Vagina (tissue), 2 donors: ENCODE data around the gene PPFIA3.

Experiments used
- POLR2A ChIP-seq, 2 donors: fragments of 450-650 bp; IDR thresholded peaks; one replicate each; pipeline ENCODE4 v1.6.1; 2017; ENCODE audit warnings: antibody characterized with exemption in 2 of 2, mild to moderate bottlenecking in 2 of 2, moderate library complexity in 2 of 2
- POLR2AphosphoS5 ChIP-seq, 2 donors: sonication (generic); formaldehyde crosslinking; IDR thresholded peaks; one replicate each; pipeline ENCODE4 v1.9.0; 2017; ENCODE audit warnings: antibody characterized with exemption in 2 of 2, mild to moderate bottlenecking in 2 of 2, low read depth in 1 of 2; ENCODE audit not compliant: insufficient read depth in 1 of 2
- TF ChIP-seq, protein P1 (sequence below), 3 experiments: fragments of 450-650 bp in 2 of 3; fragments of 200-600 bp in 1 of 3; sonication (generic) in 1 of 3; IDR thresholded peaks; one replicate each; pipeline ENCODE4 v1.5.1; 2017 to 2019; ENCODE audit warnings: antibody characterized with exemption in 3 of 3, mild to moderate bottlenecking in 2 of 3, moderate library complexity in 2 of 3

DNA sequence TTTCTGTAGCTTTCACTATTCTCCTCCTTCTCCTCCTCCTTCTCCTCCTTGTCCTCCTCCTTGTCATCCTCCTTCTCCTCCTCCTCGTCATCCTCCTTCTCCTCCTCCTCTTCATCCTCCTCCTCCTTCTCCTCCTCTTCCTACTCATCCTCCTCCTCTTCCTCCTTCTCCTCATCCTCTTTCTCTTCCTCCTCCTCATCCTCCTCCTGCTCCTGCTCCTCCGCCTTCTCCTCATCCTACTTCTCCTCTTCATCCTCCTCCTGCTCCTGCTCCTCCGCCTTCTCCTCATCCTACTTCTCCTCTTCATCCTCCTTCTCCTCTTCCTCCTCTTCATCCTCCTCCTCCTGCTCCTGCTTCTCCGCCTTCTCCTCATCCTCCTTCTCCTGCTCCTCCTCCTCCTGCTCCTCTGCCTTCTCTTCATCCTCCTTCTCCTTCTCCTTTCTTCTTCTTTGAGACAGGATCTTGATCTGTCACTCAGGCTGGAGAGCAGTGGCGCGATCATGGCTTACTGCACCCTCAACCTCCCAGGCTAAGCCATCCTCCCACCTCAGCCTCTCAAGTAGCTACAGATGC lies 74.6 kb downstream of the PPFIA3 start:
- TF ChIP-seq, protein P1, sequence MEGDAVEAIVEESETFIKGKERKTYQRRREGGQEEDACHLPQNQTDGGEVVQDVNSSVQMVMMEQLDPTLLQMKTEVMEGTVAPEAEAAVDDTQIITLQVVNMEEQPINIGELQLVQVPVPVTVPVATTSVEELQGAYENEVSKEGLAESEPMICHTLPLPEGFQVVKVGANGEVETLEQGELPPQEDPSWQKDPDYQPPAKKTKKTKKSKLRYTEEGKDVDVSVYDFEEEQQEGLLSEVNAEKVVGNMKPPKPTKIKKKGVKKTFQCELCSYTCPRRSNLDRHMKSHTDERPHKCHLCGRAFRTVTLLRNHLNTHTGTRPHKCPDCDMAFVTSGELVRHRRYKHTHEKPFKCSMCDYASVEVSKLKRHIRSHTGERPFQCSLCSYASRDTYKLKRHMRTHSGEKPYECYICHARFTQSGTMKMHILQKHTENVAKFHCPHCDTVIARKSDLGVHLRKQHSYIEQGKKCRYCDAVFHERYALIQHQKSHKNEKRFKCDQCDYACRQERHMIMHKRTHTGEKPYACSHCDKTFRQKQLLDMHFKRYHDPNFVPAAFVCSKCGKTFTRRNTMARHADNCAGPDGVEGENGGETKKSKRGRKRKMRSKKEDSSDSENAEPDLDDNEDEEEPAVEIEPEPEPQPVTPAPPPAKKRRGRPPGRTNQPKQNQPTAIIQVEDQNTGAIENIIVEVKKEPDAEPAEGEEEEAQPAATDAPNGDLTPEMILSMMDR (IDR thresholded peaks at IDR 0.05), result no peak
- no peak for TF ChIP-seq POLR2A (IDR thresholded peaks at IDR 0.05)
- no peak for TF ChIP-seq POLR2AphosphoS5 (IDR thresholded peaks at IDR 0.05; ENCODE audit: insufficient read depth in 1 of 2, low read depth in 1 of 2)
